ENCODE data around the gene NHSL1.

The NHSL1 gene

DNA sequence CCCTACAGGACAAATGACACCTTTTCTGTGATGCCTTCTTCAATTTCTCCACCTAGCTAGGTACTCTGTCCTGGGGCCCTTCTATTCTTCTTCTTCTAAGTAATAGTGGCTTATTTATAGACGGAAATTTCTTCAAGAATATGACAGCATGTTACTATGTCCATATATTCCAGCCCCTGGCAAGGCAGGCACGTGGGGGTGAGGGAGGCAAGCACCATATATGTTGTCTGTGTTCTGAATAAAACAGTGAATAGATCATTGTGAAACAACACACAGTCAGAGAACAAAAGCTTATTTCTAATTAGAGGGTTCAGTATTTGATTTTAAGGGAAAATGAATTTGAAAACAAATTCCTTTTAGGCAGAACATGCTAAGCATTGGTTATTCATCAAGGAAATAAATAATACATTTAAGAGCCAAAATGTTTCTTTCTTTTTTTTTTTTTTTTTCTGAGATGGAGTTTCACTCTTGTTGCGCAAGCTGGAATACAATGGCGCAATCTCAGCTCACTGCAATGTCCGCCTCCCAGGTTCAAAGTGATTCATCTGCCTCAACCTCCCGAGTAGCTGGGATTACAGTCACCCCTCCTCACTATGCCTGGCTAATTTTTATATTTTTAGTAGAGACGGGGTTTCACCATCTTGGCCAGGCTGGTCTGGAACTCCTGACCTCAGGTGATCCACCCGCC is 89.1 kb downstream of the NHSL1 start:
- in situ Hi-C loops (cut with MboI; ENCODE audit: low sequenced_read_pairs): no loop called here

DNA sequence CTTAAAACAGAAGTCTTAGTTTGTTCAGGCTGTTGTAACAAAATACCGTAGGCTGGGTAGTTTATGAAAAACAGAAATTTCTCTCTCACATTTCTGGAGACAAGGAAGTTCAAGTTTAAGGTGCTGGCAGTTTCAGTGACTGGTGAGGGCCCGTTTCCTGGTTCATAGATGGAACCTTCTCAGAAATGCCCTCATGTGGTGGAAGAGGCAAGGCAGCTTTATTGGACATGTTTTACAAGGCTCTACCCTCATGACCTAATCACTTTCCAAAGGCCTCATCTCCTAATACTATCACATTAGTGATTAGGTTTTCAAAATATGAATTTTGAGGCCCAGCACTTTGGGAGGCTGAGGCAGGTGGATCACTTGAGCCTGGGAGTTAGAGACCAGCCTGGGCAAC is 92.9 kb downstream of the NHSL1 start:
- in situ Hi-C loops (cut with MboI; ENCODE audit: low sequenced_read_pairs): no loop called here

DNA sequence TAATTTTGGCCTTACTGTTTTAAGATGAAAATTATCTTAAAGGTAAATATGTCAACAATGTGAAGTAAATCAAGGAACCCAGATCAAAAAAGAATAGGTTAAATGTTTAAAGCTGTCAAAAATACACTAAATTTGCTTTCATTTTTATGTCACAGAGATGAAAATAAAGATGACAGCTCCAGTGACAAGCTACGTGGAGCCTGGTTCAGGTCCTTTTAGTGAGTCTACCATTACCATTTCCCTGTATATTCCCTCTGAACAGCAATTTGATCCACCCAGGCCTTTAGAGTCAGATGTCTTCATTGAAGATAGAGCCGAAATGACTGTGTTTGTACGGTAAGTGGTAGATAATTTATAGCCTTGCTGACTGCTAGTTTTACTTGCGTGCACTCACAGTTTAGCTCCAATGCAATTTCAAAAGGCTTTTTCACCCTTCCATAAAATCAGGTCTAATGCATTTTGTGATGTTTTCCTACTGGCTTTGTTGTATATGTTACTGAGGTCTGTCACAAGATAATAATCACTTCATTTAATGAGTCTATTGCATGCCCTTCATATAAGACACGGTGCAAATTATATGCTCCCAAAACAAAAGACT is 93.4 kb downstream of the NHSL1 start:
- in situ Hi-C loops (cut with MboI; ENCODE audit: low sequenced_read_pairs): no loop called here

DNA sequence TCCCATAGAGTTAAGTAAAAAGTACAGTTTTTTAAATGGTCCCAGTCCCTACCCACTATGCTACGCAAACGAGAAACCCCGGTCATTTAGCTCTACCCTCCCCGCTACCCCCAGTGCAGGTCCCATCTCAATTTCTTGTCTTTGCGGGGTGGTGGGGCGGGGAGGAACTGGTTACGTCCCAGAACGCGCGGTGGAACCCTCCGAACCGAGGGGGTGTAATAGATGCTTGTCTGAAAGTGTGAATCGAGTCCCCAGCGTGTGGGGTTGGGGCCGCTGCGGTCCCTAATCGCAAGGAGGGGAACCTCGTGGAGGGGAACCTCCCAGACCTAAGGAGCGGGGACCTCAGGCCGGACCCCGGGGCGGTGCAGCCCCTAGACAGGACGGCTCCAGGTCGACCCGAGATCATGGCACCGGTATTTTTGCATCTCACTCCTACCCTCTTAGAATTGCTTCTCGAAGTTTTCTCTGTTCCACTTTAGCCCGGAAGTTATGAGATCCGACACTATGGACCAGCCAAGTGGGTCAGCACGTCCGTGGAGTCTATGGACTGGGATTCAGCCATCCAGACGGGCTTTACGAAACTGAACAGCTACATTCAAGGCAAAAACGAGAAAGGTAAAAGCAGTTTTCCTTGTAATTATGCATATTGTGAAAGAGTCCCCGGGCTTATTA is 94.5 kb downstream of the NHSL1 start:
- in situ Hi-C loops (cut with MboI; ENCODE audit: low sequenced_read_pairs): no loop called here

DNA sequence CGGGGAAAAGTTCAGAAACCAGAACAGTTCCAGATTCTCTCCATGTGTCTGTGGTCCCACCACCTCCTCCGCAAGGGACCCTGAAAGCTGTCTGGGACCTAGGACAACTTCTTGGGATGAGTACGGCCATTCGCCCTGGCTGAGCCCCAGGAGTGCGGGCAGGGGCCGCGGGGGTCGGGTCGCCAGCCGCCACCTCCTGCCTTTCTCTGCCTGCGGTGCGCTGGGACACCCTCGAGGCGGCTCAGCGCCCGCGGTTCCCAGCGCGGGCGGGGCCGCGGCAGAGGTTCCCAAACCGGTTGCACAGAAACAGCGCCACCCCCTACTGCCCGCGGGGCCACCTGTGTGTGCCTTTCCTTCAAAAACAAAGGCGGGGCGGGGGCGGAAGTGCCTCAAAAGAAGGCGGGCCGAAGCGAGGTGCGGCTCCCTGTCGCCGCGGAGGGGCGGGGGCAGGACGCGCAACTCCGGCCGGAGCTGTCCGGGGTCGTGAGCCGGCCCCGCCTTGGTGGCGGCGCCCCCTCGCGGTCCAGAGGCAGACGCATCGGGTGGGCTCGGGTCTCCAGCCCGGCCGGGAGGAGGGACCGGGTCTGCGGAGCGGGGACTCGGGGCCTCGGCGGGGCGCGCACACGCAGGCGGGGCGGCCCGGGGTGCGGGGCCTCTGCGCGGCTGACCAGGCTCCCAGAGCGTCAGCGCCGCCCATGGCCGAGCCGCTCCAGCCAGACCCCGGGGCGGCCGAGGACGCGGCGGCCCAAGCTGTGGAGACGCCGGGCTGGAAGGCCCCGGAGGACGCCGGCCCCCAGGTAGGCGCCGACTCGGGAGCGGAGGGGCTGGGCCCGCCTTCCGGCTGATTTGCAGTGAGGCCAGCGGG is 95.3 kb downstream of the NHSL1 start, which contains the start of gene HEBP2:
Gene HEBP2, plus strand, starts transcription at position 423 of the 865 bp plus-strand sequence. Its CDS starts 273 bp downstream, at position 696.
- in situ Hi-C loops (cut with MboI; ENCODE audit: low sequenced_read_pairs): no loop called here

DNA sequence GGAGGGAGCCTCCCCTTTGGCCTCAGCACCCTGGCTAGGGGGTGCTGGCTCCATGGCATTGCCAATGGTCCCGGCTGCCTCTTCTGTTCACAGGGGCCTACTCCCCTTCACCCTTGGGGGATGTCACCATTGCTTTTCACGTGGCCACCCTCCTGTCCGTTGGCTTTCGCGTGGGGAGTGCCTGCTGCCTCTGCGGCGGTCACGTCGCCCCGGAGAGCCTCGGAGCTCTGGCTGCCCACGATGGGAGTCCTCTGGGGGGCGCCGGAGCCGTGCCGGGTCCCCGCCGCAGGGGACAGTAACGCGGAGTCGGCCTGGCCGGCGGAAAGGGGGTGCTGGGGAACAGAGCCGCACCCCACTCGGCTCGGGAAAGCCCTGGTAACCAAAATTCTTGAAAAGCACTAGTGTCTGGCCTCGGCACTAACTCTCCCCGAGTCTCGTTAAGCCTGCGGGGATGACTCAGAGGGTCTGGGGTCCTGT is 95.9 kb downstream of the NHSL1 start:
- in situ Hi-C loops (cut with MboI; ENCODE audit: low sequenced_read_pairs): no loop called here

DNA sequence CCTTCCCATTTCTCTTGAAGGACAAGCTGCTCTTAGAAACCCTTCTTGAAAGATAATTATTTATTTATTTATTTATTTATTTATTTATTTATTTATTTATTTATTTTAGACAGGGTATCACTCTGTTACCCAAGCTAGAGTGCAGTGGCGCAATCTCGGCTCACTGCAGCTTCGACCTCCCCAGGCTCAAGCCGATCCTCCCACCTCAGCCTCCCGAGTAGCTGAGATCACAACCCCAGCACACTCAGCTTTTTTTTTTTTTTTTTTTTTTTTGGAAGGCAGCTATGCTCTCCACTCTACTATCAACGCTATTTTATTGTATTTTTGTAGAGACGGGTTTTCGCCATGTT is 96.5 kb downstream of the NHSL1 start:
- in situ Hi-C loops (cut with MboI; ENCODE audit: low sequenced_read_pairs): no loop called here

DNA sequence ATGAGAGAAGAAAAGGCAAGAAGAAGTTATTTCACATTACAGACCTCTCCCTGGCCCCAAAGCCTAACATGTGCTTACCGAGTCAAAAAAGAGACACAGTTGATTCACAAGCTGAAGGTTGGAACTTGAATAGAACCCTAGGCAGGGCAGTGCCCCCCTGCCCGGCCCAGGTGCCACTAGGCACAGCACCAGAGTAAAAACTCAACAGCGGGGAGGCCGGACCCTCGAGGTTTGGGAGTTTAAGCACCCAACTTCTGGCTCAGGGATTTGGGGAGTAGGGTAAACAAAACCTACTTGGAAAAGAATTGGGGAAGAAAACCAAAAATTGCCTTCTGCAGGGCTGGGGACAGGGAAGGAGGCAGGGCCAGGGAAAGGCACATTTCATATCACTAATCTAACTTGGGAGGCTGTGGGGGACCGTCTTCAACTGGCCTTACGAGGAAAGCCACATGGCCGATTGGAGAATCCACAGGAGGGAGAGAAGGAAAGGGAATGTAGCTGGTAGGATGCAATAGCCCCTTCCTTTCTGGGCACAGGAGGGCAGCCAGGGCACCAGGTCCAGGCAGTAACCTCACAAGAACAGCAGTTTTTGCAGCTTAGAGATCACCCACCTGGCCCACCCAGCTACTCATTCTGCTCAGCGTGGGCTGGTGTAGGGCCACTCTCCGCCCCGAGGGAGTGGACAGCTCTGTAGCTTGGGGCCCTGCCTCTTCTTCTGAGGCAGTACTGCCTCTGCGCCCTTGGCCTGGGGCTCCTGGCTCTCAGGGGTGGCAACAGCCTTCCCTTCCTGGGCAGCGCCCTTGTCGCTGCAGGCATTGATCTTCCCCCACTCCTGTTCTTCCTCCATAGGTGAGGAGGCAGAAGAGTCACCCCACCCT is 97.1 kb downstream of the NHSL1 start:
- in situ Hi-C loops (cut with MboI; ENCODE audit: low sequenced_read_pairs): no loop called here

DNA sequence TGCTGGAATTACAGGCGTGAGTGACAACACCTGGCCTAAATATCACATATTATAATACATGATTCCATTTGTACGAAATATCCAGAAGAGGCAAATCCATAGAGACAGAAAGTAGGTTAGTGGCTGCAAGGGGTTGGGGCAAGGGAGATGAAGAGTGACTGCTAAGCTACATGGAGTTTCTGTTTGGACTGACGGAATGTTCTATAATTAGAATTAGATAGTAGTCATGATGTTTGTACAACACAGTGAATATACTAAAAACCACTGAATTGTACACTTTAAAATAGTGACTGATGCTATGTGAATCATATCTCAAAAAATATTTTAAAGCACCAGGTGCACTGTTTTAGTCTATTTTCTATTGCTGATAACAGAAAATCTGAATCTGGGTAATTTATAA is 99.0 kb downstream of the NHSL1 start:
- in situ Hi-C loops (cut with MboI; ENCODE audit: low sequenced_read_pairs): no loop called here

DNA sequence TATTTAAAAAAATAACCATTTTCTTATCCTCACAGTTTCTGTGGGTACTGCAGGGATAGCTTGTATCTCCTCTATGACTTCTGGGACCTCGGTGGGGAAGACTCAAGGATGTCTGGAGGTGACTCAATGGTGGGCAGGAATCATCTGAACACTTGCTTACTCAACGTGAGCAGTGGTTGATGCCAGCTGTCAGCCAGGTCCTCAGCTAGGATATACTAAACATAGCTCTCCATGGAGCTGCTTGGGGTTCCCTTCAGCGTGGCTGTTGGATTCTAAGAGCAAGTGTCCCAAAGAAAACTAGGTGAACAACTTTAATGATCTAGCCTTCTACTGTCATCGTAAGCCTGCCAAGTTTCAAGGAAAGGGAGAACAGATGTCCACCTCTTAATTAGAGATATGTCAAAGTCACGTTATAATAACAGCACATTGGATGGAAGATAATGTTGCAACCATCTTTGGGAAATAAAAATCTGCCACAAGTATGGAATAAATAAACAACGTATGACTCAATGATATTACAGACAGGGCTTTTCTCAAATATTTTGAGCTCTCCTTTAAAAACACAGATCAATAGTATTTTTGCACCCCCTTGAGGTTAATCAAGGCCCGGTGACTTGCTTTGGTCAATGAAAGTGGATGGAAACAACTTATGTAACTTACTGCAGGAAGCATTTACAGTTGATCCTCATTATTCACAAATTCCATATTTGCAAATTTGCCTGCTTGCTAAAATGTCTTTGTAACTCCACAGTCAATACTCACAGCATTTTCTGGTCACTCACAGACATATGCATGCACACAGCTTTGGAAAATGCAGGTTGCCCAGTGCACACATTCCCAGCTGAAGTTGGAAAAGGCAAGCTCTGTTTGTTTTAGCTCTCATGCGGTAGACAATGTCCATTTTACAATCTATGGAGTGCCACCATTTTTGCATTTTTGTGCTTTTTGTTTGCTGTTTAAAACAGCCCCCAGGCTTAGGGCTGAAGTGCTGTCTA is 101.9 kb downstream of the NHSL1 start:
- in situ Hi-C loops (cut with MboI; ENCODE audit: low sequenced_read_pairs): no loop called here

DNA sequence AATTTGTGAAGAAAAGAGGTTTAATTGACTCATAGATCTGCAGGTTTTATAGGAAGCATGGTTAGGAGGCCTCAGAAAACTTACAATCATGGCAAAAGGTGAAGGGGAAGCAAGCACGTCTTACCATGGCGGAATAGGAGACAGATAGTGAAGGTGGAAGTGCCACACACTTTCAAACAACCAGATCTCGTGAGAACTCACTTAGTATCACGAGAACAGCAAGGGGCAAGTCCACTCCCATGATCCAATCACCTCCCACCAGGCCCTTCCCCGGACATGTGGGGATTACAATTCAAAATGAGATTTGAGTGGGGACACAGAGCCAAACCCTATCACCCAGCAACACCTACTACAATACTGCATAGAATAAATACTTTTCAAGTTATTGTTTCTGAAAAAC is 102.6 kb downstream of the NHSL1 start:
- in situ Hi-C loops (cut with MboI; ENCODE audit: low sequenced_read_pairs): no loop called here

DNA sequence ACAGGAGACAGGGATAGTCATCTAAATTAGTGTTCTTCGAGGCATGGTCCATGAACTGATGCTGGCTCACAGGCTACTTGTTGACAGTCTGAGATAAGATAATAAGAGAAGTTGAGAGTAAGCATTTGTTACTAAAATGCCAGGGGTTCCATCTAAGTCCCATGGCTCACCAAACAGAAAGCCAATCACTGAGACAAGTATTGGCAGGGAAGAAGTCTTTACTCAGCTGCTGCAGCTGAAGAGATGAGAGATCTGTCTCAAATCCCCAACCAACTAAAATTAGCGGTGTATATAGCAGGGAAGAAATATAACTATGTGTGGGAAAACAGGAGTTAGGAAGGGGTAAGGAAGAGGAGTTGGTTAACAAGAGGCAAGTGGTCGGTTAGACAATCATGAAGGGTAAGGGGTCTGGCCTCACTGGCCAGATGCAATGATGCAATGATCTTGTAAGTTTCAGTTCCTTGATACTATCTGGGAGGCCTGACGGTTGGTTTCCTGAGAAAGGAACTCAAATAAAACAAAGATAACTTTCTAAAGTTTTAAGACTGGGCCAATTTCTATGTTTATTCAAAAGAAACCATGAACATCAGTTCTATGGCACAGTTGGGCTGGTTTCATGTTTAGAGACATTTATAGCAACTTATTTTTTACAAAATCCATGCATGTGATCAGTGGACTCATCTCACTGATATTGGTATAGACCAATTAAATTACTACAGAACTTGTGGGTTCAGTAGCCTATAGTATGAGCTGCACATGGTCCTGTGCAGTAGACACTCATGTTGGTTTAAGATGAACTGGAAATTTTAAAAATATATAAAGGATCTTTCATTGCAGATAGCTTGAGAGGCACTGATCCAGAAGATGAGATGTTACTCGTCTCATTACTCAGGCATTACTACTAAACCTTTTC is 105.2 kb downstream of the NHSL1 start:
- in situ Hi-C loops (cut with MboI; ENCODE audit: low sequenced_read_pairs): no loop called here

DNA sequence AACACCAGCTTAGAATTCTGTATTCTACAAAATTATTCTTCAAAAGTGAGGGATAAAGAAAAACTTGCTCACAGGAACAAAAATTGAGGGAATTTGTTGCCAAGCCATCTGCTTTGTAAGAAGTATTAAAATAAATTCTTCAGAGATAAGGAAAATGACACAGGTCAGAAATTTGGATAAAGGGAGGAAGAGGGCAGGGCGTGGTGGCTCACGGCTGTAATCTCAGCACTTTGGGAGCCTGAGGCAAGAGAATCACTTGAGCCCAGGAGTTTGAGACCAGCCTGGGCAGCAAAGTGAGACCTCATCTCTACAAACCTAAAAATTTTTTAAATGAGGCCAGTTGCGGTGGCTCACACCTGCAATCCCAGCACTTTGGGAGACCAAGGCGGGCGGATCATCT is 109.7 kb downstream of the NHSL1 start:
- in situ Hi-C loops (cut with MboI; ENCODE audit: low sequenced_read_pairs): no loop called here

DNA sequence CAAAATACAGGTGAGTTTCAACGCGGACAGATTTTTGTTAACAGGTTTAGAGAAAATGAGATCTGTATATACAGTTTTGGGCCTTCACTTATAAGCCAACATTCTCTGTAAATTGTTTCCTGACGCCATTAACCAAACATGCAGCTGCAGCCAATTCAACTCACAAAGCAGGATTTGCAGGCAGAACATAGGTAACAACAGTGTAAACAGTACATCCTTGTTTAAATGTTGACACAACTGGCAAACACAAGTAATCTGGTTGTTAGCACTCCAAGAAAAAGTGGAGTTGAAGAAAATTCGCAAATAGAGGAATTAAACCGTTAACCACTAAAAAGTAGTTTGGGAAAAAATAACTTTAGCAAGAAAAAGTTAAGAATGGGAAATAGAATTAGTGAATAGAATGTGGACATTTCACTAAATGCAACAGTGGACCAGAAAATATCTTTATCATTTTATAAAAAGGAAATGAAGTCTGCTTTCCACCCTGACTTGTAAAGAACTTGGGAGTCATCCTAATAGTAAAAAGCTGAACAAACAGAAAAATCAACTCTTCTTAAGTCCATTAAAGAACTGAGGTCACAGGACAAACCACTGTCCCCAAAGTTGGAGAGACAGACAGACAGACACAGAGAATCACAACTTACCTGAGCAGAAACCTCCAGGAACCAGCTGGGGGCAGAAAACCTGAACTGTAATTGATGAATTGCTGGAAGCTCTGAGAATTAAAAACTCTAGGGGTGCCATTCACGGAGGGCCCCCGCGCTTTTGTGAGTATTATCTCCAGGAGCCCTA is 111.5 kb downstream of the NHSL1 start:
- in situ Hi-C loops (cut with MboI; ENCODE audit: low sequenced_read_pairs): no loop called here

DNA sequence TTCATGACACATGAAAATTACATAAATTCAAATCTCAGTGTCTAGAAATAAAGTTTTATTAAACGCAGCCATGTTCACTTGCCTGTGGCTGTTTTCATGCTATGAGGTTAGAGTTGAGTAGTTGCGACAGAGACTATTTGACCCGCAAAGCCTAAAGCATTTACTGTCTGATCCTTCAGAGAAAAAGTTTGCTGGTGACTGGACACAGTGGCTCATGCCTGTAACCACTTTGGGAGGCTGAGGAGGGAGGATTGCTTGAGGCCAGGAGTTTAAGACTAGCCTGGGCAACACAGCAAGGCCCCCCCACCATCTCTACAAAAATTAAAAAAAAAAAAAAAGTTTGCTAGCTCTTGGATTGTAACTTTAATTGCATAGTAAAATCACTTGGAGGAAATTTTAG is 112.4 kb downstream of the NHSL1 start:
- in situ Hi-C loops (cut with MboI; ENCODE audit: low sequenced_read_pairs): no loop called here

DNA sequence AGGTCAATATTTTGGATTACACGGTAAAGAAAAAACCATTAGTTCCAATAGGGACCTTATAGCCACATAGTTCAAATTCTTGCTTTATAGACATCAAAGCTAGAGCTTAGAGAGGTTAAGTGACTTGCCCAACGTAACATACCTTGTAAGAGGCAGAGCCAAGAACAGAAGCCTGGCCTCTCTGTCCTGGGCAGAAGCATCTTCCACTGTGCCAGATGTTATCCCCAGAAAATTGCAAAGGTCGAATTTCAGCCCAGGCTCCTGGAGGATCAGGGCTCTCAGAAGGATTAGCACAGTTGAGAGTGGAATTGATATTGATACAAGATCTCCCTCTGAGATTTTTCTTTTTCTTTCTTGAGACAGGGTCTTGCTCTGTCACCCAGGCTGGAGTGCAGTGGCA is 115.5 kb downstream of the NHSL1 start:
- in situ Hi-C loops (cut with MboI; ENCODE audit: low sequenced_read_pairs): no loop called here
